ENCODE data around the gene RAB40C.

DNA sequence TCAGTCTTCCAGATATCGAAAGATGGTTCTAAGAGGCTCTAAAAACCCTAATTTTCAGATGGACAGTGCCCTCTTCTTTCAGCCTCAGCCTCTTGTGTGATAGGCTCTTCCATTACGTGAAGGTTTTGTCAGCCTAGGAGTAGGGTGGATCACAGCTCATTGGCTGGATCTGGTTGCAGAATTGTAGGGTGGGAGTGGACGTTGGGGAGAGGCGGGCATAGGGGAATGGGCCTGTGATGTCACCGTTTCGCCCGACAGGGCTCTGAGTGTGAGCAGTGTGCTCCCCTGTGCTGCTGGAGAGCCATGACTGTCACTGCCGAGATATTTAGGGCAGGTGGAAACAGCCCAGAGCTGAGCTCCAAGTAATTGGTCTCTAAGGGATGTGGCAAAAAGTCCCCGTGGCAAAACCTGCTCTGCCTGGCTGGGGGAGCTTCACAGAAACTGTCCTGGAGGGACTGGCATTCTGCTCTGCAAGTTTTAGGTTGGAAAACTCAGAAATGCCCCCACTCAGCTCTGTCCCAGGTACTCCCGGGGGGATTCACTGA, 34.7 kb downstream of the RAB40C start:
- TF ChIP-seq, protein P1, sequence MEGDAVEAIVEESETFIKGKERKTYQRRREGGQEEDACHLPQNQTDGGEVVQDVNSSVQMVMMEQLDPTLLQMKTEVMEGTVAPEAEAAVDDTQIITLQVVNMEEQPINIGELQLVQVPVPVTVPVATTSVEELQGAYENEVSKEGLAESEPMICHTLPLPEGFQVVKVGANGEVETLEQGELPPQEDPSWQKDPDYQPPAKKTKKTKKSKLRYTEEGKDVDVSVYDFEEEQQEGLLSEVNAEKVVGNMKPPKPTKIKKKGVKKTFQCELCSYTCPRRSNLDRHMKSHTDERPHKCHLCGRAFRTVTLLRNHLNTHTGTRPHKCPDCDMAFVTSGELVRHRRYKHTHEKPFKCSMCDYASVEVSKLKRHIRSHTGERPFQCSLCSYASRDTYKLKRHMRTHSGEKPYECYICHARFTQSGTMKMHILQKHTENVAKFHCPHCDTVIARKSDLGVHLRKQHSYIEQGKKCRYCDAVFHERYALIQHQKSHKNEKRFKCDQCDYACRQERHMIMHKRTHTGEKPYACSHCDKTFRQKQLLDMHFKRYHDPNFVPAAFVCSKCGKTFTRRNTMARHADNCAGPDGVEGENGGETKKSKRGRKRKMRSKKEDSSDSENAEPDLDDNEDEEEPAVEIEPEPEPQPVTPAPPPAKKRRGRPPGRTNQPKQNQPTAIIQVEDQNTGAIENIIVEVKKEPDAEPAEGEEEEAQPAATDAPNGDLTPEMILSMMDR (IDR thresholded peaks at IDR 0.05): no peak
- no peak for TF ChIP-seq POLR2AphosphoS5 (IDR thresholded peaks at IDR 0.05)

Measured in sigmoid colon (tissue), 4 donors.